GM12878 (cell line): Measurements from ENCODE around the gene ARID4B. TPM values are rescaled to one million over a fixed set of nuclear protein-coding genes. Genes with fewer than 3 reads are reported as not detected.
A peak's percentile ranks its signal among the peaks of the same experiment; 100 is the strongest.

Experiments used
- ATAC-seq: fragments of 200-7000 bp; cut with Tn5 transposase; 3 replicates; pipeline ENCODE4 v1.9.1; 2020; ENCODE audit warnings: mild to moderate bottlenecking, moderate library complexity
- BruUV-seq: library from RNA; stranded (reverse); fragments of 400-500 nt; replicated peaks from 2 replicates; lab custom pipeline; 2021; lab: Mats Ljungman, UMichigan
- CTCF ChIA-PET: fragments of 300-600 bp; sonication (Branson Sonifier 250); formaldehyde crosslinking; extraction: SDS; loops from one replicate; lab custom pipeline; 2021; ENCODE audit warnings: inconsistent platforms; lab: Yijun Ruan, JAX
- POLR2A ChIA-PET: fragments of 350-600 bp; formaldehyde crosslinking; extraction: SDS; loops from one replicate; lab custom pipeline; 2021; ENCODE audit warnings: inconsistent platforms; lab: Charles Lee
- RAD21 ChIA-PET: fragments of 300-600 bp; sonication (Branson Sonifier 250); formaldehyde crosslinking; loops from one replicate; lab custom pipeline; 2023; ENCODE audit warnings: antibody characterized with exemption; ENCODE audit not compliant: unreplicated experiment; lab: Charles Lee
- SMC1A ChIA-PET: fragments of 300-600 bp; sonication (Branson Sonifier 250); formaldehyde crosslinking; loops from one replicate; lab custom pipeline; 2023; ENCODE audit not compliant: unreplicated experiment, uncharacterized antibody; lab: Charles Lee
- DNase-seq: peaks from one replicate; pipeline ENCODE4 v3.0.0-alpha.2; 2011; ENCODE audit warnings: low read depth, low spot score
- FAIRE-seq: peaks from 3 replicates; lab custom pipeline; 2011; peaks lifted over from hg19 to GRCh38; lab: Jason Lieb, UNC
- H2AFZ ChIP-seq: 2 replicates; pipeline ENCODE4 v1.6.0; 2011; ENCODE audit warnings: low read depth, low read length, control low read depth; ENCODE audit not compliant: control insufficient read depth
- H3K27ac ChIP-seq: 2 replicates; pipeline ENCODE4 v1.5.1; 2011; ENCODE audit warnings: control low read depth; ENCODE audit not compliant: control insufficient read depth, insufficient read depth
- H3K27me3 ChIP-seq, 2 experiments: replicated peaks in 1 of 2; 2 replicates each; pipeline versions ENCODE4 v1.6.0 to v1.6.1; 2011; ENCODE audit warnings: low read length in 1 of 2; ENCODE audit not compliant: control insufficient read depth in 2 of 2, insufficient read depth in 2 of 2
- H3K36me3 ChIP-seq, 2 experiments: 2 replicates each; pipeline ENCODE4 v1.5.1; 2011; ENCODE audit warnings: low read length in 1 of 2; ENCODE audit not compliant: control insufficient read depth in 2 of 2, insufficient read depth in 2 of 2
- H3K4me1 ChIP-seq: 2 replicates; pipeline ENCODE4 v1.6.1; 2011; ENCODE audit warnings: mild to moderate bottlenecking, low read length, moderate library complexity, mixed read lengths; ENCODE audit not compliant: control insufficient read depth, insufficient read depth
- H3K4me2 ChIP-seq: 2 replicates; pipeline ENCODE4 v1.6.0; 2011; ENCODE audit warnings: control low read depth; ENCODE audit not compliant: control insufficient read depth, insufficient read depth
- H3K4me3 ChIP-seq: fragments of 200-600 bp; sonication (generic); 2 replicates; pipeline ENCODE4 v1.5.1; 2016
- H3K79me2 ChIP-seq: 2 replicates; pipeline ENCODE4 v1.6.0; 2011; ENCODE audit warnings: low read length; ENCODE audit not compliant: control insufficient read depth, insufficient read depth
- H3K9ac ChIP-seq: 2 replicates; pipeline ENCODE4 v1.8.0; 2011; ENCODE audit warnings: low read length, control low read depth, mixed read lengths; ENCODE audit not compliant: control insufficient read depth, insufficient read depth
- H3K9me3 ChIP-seq: replicated peaks from 3 replicates; pipeline ENCODE4 v1.5.1; 2011; ENCODE audit warnings: mild to moderate bottlenecking, low read length; ENCODE audit not compliant: control insufficient read depth, insufficient read depth
- H4K20me1 ChIP-seq: 2 replicates; pipeline ENCODE4 v1.6.0; 2011; ENCODE audit not compliant: control insufficient read depth, insufficient read depth
- CBX5 ChIP-seq: sonication (generic); IDR thresholded peaks from 2 replicates; pipeline ENCODE4 v1.6.1; 2016; ENCODE audit warnings: low read depth, moderate library complexity, mild to moderate bottlenecking, inconsistent platforms
- E4F1 ChIP-seq: fragments of 450-650 bp; IDR thresholded peaks from 2 replicates; pipeline ENCODE4 v1.6.1; 2018; ENCODE audit warnings: borderline replicate concordance, mild to moderate bottlenecking; ENCODE audit not compliant: partially characterized antibody
- EZH2 ChIP-seq: IDR thresholded peaks from 2 replicates; pipeline ENCODE4 v1.6.1; 2012; ENCODE audit warnings: low read depth, mild to moderate bottlenecking, control low read depth, inconsistent platforms, low read length, borderline replicate concordance; ENCODE audit not compliant: control insufficient read depth
- PKNOX1 ChIP-seq: fragments of 450-650 bp; IDR thresholded peaks from 2 replicates; pipeline ENCODE4 v1.6.1; 2016; ENCODE audit warnings: mild to moderate bottlenecking
- POLR2AphosphoS2 ChIP-seq: IDR thresholded peaks from 2 replicates; pipeline ENCODE4 v1.6.1; 2011; ENCODE audit warnings: low read depth, mild to moderate bottlenecking, low read length, improper control_type of control experiment, moderate library complexity
- PRDM15 ChIP-seq: fragments of 450-650 bp; formaldehyde crosslinking; IDR thresholded peaks from 2 replicates; pipeline ENCODE4 v1.4.0; 2020; ENCODE audit warnings: mild to moderate bottlenecking, moderate library complexity
- RBBP5 ChIP-seq: fragments of 200-600 bp; sonication (generic); conservative IDR thresholded peaks from 2 replicates; pipeline ENCODE4 v1.6.1; 2016
- RCOR1 ChIP-seq: conservative IDR thresholded peaks from 2 replicates; pipeline ENCODE4 v1.6.1; 2012; ENCODE audit warnings: low read depth, low read length, improper control_type of control experiment
- TCF3 ChIP-seq: IDR thresholded peaks from 2 replicates; pipeline ENCODE4 v1.6.1; 2012; ENCODE audit warnings: low read depth, mild to moderate bottlenecking, low read length, borderline replicate concordance; ENCODE audit not compliant: insufficient read depth
- ZNF592 ChIP-seq: fragments of 450-650 bp; IDR thresholded peaks from 2 replicates; pipeline ENCODE4 v1.6.1; 2017; ENCODE audit warnings: mild to moderate bottlenecking, moderate library complexity
- WGBS: methylation state at CpG from one replicate; pipeline ENCODE4 v1.1.6; 2016; ENCODE audit warnings: low lambda C conversion rate; ENCODE audit not compliant: insufficient replicate concordance, insufficient coverage; ENCODE audit errors: missing lambda C conversion rate; 5-methylcytosine and 5-hydroxymethylcytosine counted together
- in situ Hi-C: fragments of 300-500 bp; cut with MboI; formaldehyde crosslinking; loops from 9 replicates; pipeline ENCODE4 v1.14.3; 2018; ENCODE audit warnings: mixed read lengths
- intact Hi-C: fragments of 100-400 bp; cut with micrococcal nuclease; formaldehyde crosslinking; loops from one replicate; pipeline ENCODE4 v1.14.2; 2022; ENCODE audit not compliant: unreplicated experiment
- polyA plus RNA-seq, 11 experiments: library from polyadenylated mRNA; depleted of rRNA in 4 of 11; unstranded in 6 of 11; stranded (reverse) in 5 of 11; fragments of >200 nt; fragmentation: Nextera tagmentation in 4 of 11; fragmentation: Illumina TruSeq in 1 of 11; extraction: Ambion mirVana in 4 of 11; extraction: Trizol in 1 of 11; gene quantifications; 1 replicate in 1 of 11; 2 replicates in 10 of 11; pipeline versions ENCODE4 v1.2.1 to v1.2.3, GENCODE V29; 2011 to 2016; ENCODE audit warnings: inconsistent platforms in 2 of 11, missing spikeins in 2 of 11, low read depth in 1 of 11
- total RNA-seq, 4 experiments: library from RNA; depleted of rRNA in 3 of 4; stranded (reverse); fragments of >200 nt in 3 of 4; fragmentation: Illumina TruSeq in 1 of 4; extraction: Trizol in 1 of 4; gene quantifications; 2 replicates each; pipeline versions ENCODE4 v1.2.1 to v1.2.3, GENCODE V29; 2013 to 2021

The ARID4B gene
- total and polyA plus RNA-seq, 10 of the 15 experiments (the other 5 are each of a cell fraction or from before 2014, with no cell fraction given): 13.6 to 39.1 (median 28.0) TPM

GRCh38 chr1:235176486-235176885 lies 151.5 kb downstream of the ARID4B start:
- Histone ChIP-seq H3K4me3 (no peak overlapping the region), H3K36me3 (peaks cover 6 to 19% of the 10 kb centered on the region in 2 experiments), H4K20me1 (no peaks in the 10 kb centered on the region), H3K9ac (no peak overlapping the region), H3K27ac (no peak overlapping the region), H2AFZ (no peak overlapping the region), H3K27me3 (no peaks in the 10 kb centered on the region), H3K9me3 (no peaks in the 10 kb centered on the region), H3K4me1 (no peaks in the 10 kb centered on the region), H3K79me2 (no peaks in the 10 kb centered on the region), H3K4me2 (no peak overlapping the region)
- RAD21 ChIA-PET: no interaction called here
- ATAC-seq (no peak), FAIRE-seq (no peak), DNase-seq (no peak)
- POLR2A ChIA-PET: interaction anchor here (0.5 to 0.6 kb wide), 2 partner anchors 51 to 168 kb away, joined by 3 to 5 read pairs; no protein-coding TSS in a partner anchor
- CTCF ChIA-PET: no interaction called here
- WGBS: 97% methylated on average over 7 of the region's 7 CpGs
- intact Hi-C loops: loop anchor here (5.0 kb wide), 1 partner anchor 241 kb away; no protein-coding TSS in a partner anchor
- in situ Hi-C loops: no loop called here
- SMC1A ChIA-PET: no interaction called here
- TSS peak; percentile 31 for BruUV-seq
- TF ChIP-seq EZH2 (no peak), CBX5 (no peak), RCOR1 (no peak), RBBP5 (no peak), TCF3 (no peak), E4F1 (no peak), PKNOX1 (no peak), ZNF592 (no peak), POLR2AphosphoS2 (no peak), PRDM15 (CRISPR knock-in tag) (no peak)
